GM18508 (cell line): ENCODE measurements around the gene FAM149B1.

Experiments
- ATAC-seq: cut with Tn5 transposase; IDR thresholded peaks from one replicate; pipeline ENCODE4 v1.9.1; 2021; ENCODE audit warnings: moderate number of reproducible peaks; ENCODE audit not compliant: insufficient read depth, unreplicated experiment

Gene FAM149B1

DNA sequence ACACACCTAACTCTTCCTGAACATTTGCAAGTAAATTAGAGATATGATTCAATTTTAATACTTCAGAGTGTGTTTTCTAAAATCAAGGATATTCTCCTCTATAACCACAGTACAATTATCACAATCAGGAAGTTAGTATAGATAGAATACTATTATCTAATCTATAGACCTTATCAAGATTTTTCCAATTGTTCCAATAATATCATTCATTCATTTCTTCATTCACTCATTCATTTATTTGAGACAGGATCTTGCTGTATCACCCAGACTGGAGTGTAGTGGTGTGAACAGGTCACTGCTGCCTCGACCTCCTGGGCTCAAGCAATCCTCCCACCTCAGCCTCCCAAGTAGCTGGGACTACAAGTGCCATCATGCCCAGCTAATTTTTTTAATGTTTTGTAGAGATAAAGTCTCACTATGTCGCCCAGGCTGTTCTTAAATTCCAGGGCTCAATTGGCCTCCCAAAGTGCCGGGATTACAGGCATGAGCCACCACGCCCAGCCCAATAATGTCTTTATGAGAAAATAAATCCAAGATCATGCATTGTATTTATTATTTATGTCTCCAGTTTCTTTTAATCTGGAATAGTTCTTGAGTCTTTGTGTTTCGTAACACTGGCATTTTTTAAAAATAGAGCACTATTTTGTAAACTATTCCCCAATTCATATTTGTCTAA lies 95.1 kb downstream of the FAM149B1 start:
- no peak for ATAC-seq

GRCh38 chr10:73263693-73264347 lies 95.9 kb downstream of the FAM149B1 start:
- no peak for ATAC-seq

GRCh38 chr10:73264423-73264822 lies 96.5 kb downstream of the FAM149B1 start:
- no peak for ATAC-seq

DNA sequence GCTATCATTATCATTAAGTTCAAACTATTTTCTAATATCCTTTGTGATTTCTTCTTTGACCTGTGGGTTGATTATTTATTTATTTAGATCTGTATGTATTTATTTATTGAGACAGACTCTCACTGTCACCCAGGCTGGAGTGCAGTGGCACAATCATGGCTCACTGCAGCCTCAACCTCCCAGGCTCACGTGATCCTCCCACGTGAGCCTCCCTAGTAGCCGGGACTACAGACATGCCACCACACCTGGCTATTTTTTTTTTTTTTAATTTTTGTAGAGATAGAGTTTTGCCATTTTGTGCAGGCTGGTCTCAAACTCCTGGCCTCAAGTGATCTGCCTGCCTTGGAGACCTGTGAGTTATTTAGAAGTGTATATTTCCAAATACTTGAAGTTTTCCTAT lies 113.2 kb downstream of the FAM149B1 start:
- no peak for ATAC-seq

GRCh38 chr10:73287441-73287840 lies 119.5 kb downstream of the FAM149B1 start:
- no peak for ATAC-seq

DNA sequence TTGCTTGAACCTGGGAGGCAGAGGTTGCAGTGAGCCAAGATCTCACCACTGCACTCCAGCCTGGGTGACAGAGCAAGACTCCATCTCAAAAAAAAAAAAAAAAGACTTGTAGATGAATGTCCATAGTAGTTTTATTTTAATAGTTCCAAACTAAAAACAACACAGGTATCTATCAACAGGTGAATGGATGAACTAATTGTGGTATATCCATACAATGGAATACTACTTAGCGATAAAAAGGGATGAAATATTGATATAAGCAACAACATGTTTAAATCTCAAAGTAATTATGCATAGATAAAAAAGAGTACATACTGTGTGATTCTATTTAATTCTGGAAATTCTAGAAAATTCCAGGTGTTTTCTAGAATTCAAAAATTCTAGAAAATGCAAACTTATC lies 122.0 kb downstream of the FAM149B1 start:
- no peak for ATAC-seq

GRCh38 chr10:73293461-73293860 lies 125.5 kb downstream of the FAM149B1 start:
- no peak for ATAC-seq
